ENCODE data around the gene BEGAIN.

The BEGAIN gene

GRCh38 chr14:100615736-100616695, 28.8 kb upstream of the BEGAIN start:
- no peak for DNase-seq (ENCODE audit: low read depth)

GRCh38 chr14:100614803-100615202, 27.6 kb upstream of the BEGAIN start:
- no peak for DNase-seq (ENCODE audit: low read depth)

GRCh38 chr14:100612986-100613385, 25.8 kb upstream of the BEGAIN start:
- no peak for DNase-seq (ENCODE audit: low read depth)

GRCh38 chr14:100611811-100612480, 24.7 kb upstream of the BEGAIN start:
- no peak for DNase-seq (ENCODE audit: low read depth)

- no peak for DNase-seq (ENCODE audit: low read depth)
Measured at GRCh38 chr14:100610511-100611217, 23.4 kb upstream of the BEGAIN start.

GRCh38 chr14:100609941-100610391, 22.7 kb upstream of the BEGAIN start:
- no peak for DNase-seq (ENCODE audit: low read depth)

GRCh38 chr14:100609331-100609870, 22.2 kb upstream of the BEGAIN start:
- DNase-seq (ENCODE audit: low read depth) = no peak

- no peak for DNase-seq (ENCODE audit: low read depth)
Measured at GRCh38 chr14:100608586-100609330, 21.5 kb upstream of the BEGAIN start.

GRCh38 chr14:100608064-100608463, 20.8 kb upstream of the BEGAIN start:
- DNase-seq (ENCODE audit: low read depth) = no peak

- DNase-seq (ENCODE audit: low read depth) = no peak
Measured at GRCh38 chr14:100607611-100607956, 20.4 kb upstream of the BEGAIN start.

GRCh38 chr14:100606687-100607610, 19.7 kb upstream of the BEGAIN start:
- no peak for DNase-seq (ENCODE audit: low read depth)

GRCh38 chr14:100605706-100606686, 18.8 kb upstream of the BEGAIN start:
- no peak for DNase-seq (ENCODE audit: low read depth)

GRCh38 chr14:100605230-100605629, 18.0 kb upstream of the BEGAIN start:
- DNase-seq (ENCODE audit: low read depth) = no peak

GRCh38 chr14:100604709-100605108, 17.5 kb upstream of the BEGAIN start:
- DNase-seq (ENCODE audit: low read depth) = no peak

- no peak for DNase-seq (ENCODE audit: low read depth)
Measured at GRCh38 chr14:100604121-100604501, 16.9 kb upstream of the BEGAIN start.

- no peak for DNase-seq (ENCODE audit: low read depth)
Measured at GRCh38 chr14:100603341-100604120, 16.3 kb upstream of the BEGAIN start.

GRCh38 chr14:100602621-100603230, 15.5 kb upstream of the BEGAIN start:
- no peak for DNase-seq (ENCODE audit: low read depth)

GRCh38 chr14:100601914-100602313, 14.7 kb upstream of the BEGAIN start:
- no peak for DNase-seq (ENCODE audit: low read depth)
